HG03139 (cell line): Measurements from ENCODE around the gene C1orf210.

Experiments used
- ATAC-seq: cut with Tn5 transposase; IDR thresholded peaks from one replicate; pipeline ENCODE4 v1.9.1; 2021; ENCODE audit not compliant: unreplicated experiment

Gene C1orf210

GRCh38 chr1:43285269-43285990, at the start of gene C1orf210:
Gene C1orf210, minus strand, starts transcription at chr1:43285581. Its CDS starts 2,311 bp downstream, at chr1:43283270.
- no peak for ATAC-seq

- ATAC-seq: no peak
Measured at GRCh38 chr1:43334453-43335205, 49.2 kb upstream of the C1orf210 start.

- no peak for ATAC-seq
Measured at GRCh38 chr1:43331688-43332087, 46.3 kb upstream of the C1orf210 start.

- no peak for ATAC-seq
Measured at GRCh38 chr1:43329995-43330751, 44.8 kb upstream of the C1orf210 start.

GRCh38 chr1:43327549-43328292, 42.3 kb upstream of the C1orf210 start:
- no peak for ATAC-seq

- ATAC-seq: no peak
Measured at GRCh38 chr1:43325381-43325780, 40.0 kb upstream of the C1orf210 start.

GRCh38 chr1:43324810-43325209, 39.4 kb upstream of the C1orf210 start:
- no peak for ATAC-seq

GRCh38 chr1:43322506-43322905, 37.1 kb upstream of the C1orf210 start:
- no peak for ATAC-seq

- ATAC-seq: no peak
Measured at GRCh38 chr1:43321331-43321891, 36.0 kb upstream of the C1orf210 start.

GRCh38 chr1:43319766-43320165, 34.4 kb upstream of the C1orf210 start:
- ATAC-seq: no peak

- no peak for ATAC-seq
Measured at GRCh38 chr1:43319288-43319687, 33.9 kb upstream of the C1orf210 start.

- no peak for ATAC-seq
Measured at GRCh38 chr1:43318831-43319230, 33.5 kb upstream of the C1orf210 start.

GRCh38 chr1:43317817-43318471, 32.6 kb upstream of the C1orf210 start:
- ATAC-seq: no peak

GRCh38 chr1:43316738-43317520, 31.5 kb upstream of the C1orf210 start:
- ATAC-seq: no peak

- ATAC-seq: no peak
Measured at GRCh38 chr1:43315963-43316737, 30.8 kb upstream of the C1orf210 start.

GRCh38 chr1:43315481-43315880, 30.1 kb upstream of the C1orf210 start:
- ATAC-seq: no peak

GRCh38 chr1:43314233-43314632, 28.9 kb upstream of the C1orf210 start:
- no peak for ATAC-seq

GRCh38 chr1:43313771-43314170, 28.4 kb upstream of the C1orf210 start:
- no peak for ATAC-seq
